ENCODE measurements around the gene MT1B.
"Not testable (repeated sequence)": the region's sequence is repeated elsewhere in the genome, so short reads cannot be mapped to it uniquely, and the experiment has no call there.

MT1B gene

GRCh38 chr16:56620339-56620897 is 31.3 kb upstream of the MT1B start:
- DNase-seq (ENCODE audit: low read depth in 2 of 2) = no peak

DNA sequence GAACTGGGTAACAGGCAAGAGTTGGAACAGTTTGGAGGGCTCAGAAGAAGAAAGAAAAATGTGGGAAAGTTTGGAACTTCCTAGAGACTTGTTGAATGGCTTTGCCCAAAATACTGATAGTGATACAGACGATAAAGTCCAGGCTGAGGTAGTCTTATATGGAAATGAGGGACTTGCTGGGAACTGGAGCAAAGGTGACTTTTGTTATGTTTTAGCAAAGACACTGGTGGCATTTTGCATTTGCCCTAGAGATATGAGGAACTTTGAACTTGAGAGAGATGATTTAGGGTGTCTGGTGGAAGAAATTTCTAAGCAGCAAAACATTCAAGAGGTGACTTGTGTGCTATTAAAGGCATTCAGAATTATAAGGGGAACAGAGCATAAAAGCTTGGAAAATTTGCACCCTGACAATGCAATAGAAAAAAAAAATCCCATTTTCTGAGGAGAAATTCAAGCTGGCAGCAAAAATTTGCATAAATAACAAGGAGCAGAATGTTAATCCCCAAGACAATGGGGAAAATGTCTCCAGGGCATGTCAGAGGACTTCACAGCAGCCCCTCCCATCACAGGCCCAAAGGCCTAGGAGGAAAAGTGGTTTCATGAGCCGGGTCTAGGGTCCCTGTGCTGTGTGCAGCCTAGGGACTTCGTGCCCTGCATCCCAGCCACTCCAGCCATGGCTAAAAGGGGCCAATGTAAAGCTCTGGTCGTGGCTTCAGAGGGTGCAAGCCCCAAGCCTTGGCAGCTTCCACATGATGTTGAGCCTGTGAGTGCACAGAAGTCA is 29.8 kb upstream of the MT1B start:
- DNase-seq (ENCODE audit: low read depth in 2 of 2) = not testable (repeated sequence)

DNA sequence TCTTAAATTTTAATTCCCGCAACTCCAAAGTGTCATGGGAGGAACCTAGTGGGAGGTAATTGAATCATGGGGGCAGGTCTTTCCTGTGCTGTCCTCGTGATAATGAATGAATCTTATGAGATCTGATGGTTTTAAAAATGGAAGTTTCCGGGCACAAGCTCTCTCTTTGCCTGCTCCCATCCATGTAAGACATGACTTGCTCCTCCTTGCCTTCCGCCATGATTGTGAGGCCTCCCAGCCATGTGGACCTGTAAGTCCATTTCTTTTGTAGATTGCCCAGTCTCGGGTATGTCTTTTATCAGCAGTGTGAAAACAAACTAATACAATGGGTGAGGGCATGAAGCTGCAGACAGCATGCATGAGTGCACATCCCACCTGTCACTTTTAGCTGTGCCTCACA is 28.5 kb upstream of the MT1B start:
- DNase-seq (ENCODE audit: low read depth in 2 of 2) = not testable (repeated sequence)

DNA sequence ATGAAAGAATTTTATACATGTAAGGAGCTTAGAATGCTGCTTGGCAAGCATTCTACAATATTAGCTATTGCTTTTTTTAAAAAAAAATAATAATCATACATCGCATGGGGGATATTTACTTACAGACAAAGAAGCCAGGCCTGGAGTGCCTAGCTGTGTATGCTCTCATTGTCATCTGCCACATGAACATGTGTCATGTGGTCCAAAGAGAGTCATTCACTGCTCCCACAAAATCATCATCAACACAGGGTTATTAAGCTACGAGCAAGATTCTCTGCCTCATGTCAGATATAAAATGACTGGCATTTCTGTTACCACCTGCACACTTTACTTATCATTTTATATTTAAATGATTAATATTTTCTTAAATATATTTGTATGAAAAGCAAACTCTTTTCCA is 28.0 kb upstream of the MT1B start:
- no peak for DNase-seq (ENCODE audit: low read depth in 2 of 2)

- DNase-seq (ENCODE audit: low read depth in 2 of 2) = peak in 1 of 2 donors; percentile 58
Measured at GRCh38 chr16:56625140-56625942, 26.3 kb upstream of the MT1B start, which contains the start of gene MT1E. Gene MT1E, plus strand, starts transcription at chr16:56625781. Its CDS starts 71 bp downstream, at chr16:56625852.

- DNase-seq (ENCODE audit: low read depth in 2 of 2) = no peak
Measured at GRCh38 chr16:56625943-56626654, 25.6 kb upstream of the MT1B start.

DNA sequence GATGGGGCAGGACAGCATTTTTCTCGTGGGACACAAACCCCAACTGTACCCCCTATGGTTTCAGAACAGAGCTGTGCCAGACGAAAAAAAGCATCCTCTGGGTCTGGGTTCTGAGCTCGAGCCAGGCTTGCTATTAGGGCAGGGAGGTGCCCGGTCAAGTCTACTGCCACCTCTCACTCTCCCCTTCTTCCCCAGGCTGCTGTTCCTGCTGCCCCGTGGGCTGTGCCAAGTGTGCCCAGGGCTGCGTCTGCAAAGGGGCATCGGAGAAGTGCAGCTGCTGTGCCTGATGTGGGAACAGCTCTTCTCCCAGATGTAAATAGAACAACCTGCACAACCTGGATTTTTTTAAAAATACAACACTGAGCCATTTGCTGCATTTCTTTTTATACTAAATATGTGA is 25.0 kb upstream of the MT1B start:
- no peak for DNase-seq (ENCODE audit: low read depth in 2 of 2)

DNA sequence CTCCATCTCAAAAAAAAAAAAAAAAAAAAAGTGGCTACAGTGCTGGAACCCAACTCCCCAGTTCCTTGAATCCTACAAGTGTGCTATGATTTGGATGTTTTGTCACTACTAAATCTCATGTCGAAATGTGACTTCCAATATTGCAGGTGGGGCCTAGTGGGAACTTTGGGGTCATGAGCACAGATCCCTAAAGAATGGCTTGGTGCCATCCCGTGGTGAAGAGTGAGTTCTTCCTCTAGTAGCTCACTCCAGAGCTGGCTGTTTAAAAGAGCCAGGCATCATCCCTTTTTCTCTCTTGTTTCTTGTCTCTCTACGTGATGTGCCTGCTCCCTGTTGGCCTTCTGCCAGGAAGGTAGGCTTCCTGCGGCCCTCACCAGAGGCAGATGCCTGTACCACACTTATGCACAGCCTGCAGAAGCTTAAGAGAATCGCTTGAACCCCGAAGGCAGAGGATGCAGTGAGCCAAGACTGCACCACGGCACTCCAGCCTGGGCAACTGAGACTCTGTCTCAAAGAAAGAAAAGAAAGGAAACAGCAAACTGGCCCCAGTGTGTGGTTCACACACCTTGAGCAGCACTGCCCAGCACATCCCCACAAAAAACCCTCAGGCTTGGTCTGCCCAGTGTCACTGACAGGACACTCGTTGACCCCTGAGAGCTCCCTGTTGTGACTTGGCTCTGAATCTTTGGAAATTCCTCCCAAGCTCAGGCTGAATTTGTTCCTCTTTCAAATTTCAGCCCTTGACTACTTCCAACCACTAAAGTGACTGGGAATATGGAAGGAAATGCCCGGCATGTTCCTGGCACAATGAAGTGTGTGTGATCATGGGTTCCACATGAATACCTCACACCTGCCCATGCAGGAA is 23.0 kb upstream of the MT1B start:
- no peak for DNase-seq (ENCODE audit: low read depth in 2 of 2)

DNA sequence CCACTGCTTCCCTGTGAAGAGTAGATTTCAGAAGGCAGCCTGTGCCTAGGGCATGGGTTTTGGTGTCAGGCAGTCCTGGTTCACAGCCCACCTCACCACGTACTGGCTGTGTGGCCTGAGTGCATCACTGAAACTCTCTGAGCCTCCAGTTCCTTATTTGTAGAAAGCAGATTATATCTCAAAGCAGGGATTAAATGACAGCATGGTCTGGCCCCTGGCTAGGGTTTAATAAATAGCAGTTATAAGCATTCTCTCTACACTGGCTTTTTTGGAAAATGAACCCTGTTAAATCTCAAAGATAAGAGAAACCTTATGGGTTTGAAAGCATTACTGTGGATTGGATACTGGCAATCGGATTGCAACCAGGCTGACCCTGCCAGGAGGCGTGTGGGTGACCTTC is 22.2 kb upstream of the MT1B start:
- DNase-seq (ENCODE audit: low read depth in 2 of 2) = no peak

- no peak for DNase-seq (ENCODE audit: low read depth in 2 of 2)
Measured at GRCh38 chr16:56630134-56630533, 21.6 kb upstream of the MT1B start.

DNA sequence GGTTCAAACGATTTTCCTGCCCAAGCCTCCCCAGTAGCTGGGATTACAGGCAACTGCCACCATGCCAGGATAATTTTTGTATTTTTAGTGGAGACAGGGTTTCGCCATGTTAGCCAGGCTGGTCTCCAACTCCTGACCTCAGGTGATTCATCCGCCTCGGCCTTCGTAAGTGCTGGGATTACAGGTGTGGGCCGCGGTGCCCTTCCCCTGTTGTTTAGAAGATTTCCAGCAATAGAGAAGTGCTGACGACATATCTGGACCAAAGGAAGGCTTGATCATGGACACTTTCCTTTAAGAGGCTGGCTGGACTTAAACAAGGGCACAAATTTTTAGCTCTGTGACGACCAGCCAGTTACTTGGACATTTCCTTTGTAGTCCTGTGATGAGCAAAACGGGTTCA is 20.5 kb upstream of the MT1B start:
- no peak for DNase-seq (ENCODE audit: low read depth in 2 of 2)

DNA sequence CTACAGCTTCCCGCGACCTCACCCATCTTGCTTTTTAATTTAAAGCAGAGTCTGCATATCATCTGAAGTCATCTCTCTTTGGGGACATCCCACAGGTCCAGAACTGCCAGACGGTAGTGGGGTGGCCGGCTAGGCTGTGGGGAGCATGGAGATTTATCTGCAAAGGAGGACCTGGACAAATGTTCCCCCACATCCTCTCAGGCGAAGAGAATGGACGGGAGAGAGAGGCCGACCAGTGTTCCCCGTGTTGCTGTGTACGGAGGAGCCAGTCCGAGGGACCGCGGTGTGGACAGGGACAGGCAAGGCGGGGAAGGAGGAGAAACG is 19.9 kb upstream of the MT1B start:
- no peak for DNase-seq (ENCODE audit: low read depth in 2 of 2)

- DNase-seq (ENCODE audit: low read depth in 2 of 2) = no peak
Measured at GRCh38 chr16:56632156-56632847, 19.4 kb upstream of the MT1B start, which contains the start of gene MT1M. Gene MT1M, plus strand, starts transcription at chr16:56632659. Its CDS starts 73 bp downstream, at chr16:56632732.

GRCh38 chr16:56632848-56633365 is 18.8 kb upstream of the MT1B start:
- no peak for DNase-seq (ENCODE audit: low read depth in 2 of 2)

- DNase-seq (ENCODE audit: low read depth in 2 of 2) = no peak
Measured at GRCh38 chr16:56633535-56633934, 18.2 kb upstream of the MT1B start.

- no peak for DNase-seq (ENCODE audit: low read depth in 2 of 2)
Measured at GRCh38 chr16:56634715-56635440, 16.8 kb upstream of the MT1B start.

DNA sequence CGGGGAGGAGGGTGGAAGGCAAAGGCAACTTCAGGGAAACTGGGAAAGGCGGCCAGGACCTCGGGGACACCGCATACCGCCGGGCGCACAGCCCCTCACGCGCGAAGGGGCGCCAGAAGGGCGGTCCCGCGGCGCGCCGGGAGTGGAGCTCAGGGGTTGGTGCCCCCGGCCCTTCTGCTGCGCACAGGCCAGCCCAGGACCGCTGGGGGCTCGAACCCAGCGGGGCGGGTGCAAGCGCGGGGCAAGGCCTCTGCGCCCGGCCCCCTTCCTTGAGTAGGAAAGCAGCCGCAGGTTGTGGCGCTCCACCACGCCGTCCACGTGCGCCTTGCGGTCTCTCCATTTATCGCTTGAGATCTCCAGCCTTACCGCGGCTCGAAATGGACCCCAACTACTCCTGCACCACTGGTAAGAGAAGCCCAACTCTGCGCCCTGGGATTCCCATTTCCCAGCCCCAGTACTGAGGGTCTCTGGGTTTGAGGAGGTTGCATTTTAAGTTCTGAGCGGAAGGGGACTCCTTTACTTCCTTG is 16.2 kb upstream of the MT1B start:
- no peak for DNase-seq (ENCODE audit: low read depth in 2 of 2)

GRCh38 chr16:56636616-56637413 is 14.9 kb upstream of the MT1B start:
- DNase-seq (ENCODE audit: low read depth in 2 of 2) = no peak

Measured in stimulated activated CD4-positive, alpha-beta T cell treated with anti-CD3 and anti-CD28 coated beads, Interleukin-1b, Interleukin-23, amount 100 ng/mL, for 4 hours (primary cell).